Muscle of leg (tissue), 11 donors: ENCODE results near the gene ADAMTS4. TPM values are rescaled to one million over a fixed set of nuclear protein-coding genes. Genes with fewer than 3 reads are reported as not detected.

Experiments used
- DNase-seq: peaks from one replicate; pipeline ENCODE4 v3.0.0; 2013
- H3K27ac ChIP-seq: one replicate; pipeline ENCODE4 v1.5.1; 2013; ENCODE audit warnings: mild to moderate bottlenecking, low read length, control low read depth
- H3K27me3 ChIP-seq: one replicate; pipeline ENCODE4 v1.6.1; 2013; ENCODE audit warnings: low read length; ENCODE audit not compliant: control insufficient read depth, insufficient read depth
- H3K36me3 ChIP-seq: one replicate; pipeline ENCODE4 v1.6.1; 2013; ENCODE audit warnings: low read length; ENCODE audit not compliant: control insufficient read depth, insufficient read depth
- H3K4me1 ChIP-seq: one replicate; pipeline ENCODE4 v1.6.1; 2013; ENCODE audit warnings: low read length; ENCODE audit not compliant: control insufficient read depth, insufficient read depth
- H3K4me3 ChIP-seq: one replicate; pipeline ENCODE4 v1.5.1; 2013; ENCODE audit warnings: low read length, control low read depth
- H3K9me3 ChIP-seq: replicated peaks from 2 replicates; pipeline ENCODE4 v1.6.1; 2013; ENCODE audit warnings: low read depth, low read length; ENCODE audit not compliant: control insufficient read depth
- WGBS: methylation state at CpG from one replicate; pipeline ENCODE4 v1.1.5; 2013; ENCODE audit warnings: missing lambda C conversion rate; ENCODE audit not compliant: insufficient coverage; 5-methylcytosine and 5-hydroxymethylcytosine counted together
- polyA plus RNA-seq, 8 donors: library from polyadenylated mRNA; unstranded; fragments of 120-200 nt; gene quantifications; one replicate each; pipeline versions ENCODE4 v1.2.1 to v1.2.3, GENCODE V29; 2013; ENCODE audit warnings: inconsistent platforms in 1 of 8, low replicate concordance in 1 of 8; ENCODE audit not compliant: insufficient read length in 8 of 8, insufficient read depth in 1 of 8
- total RNA-seq: library from RNA; stranded (reverse); fragments of 120-200 nt; gene quantifications from one replicate; pipeline ENCODE4 v1.2.4, GENCODE V29; 2013

ADAMTS4 gene
- total and polyA plus RNA-seq, 9 donors, result 7.8 to 14.1 (median 9.6) TPM

DNA sequence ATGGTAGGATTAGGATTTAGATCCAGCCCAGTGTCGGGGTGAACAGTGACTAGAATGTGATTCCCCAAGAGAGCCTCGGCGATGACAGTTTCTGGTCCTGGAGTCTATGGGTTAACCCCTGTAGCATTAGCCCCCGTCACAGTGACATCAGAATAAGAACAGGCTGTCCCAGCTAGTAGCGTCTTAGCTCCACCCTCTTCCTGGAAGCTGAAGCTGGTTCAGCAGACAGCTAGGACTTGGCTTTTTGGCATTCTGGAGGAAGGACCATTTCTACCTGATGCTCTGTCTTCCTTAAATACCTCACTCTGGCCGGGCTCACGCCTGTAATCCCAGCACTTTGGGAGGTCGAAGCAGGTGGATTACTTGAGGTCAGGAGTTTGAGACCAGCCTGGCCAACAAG lies 8.3 kb upstream of the ADAMTS4 start:
- Histone ChIP-seq H3K4me3 (no peak overlapping the region), H3K27ac (no peak overlapping the region), H3K9me3 (no peaks in the 10 kb centered on the region), H3K36me3 (peaks cover 53% of the 10 kb centered on the region), H3K4me1 (peaks cover 8% of the 10 kb centered on the region), H3K27me3 (no peaks in the 10 kb centered on the region)
- peak; percentile 56 for DNase-seq
- 67% methylated on average over 5 of the region's 8 CpGs for WGBS

DNA sequence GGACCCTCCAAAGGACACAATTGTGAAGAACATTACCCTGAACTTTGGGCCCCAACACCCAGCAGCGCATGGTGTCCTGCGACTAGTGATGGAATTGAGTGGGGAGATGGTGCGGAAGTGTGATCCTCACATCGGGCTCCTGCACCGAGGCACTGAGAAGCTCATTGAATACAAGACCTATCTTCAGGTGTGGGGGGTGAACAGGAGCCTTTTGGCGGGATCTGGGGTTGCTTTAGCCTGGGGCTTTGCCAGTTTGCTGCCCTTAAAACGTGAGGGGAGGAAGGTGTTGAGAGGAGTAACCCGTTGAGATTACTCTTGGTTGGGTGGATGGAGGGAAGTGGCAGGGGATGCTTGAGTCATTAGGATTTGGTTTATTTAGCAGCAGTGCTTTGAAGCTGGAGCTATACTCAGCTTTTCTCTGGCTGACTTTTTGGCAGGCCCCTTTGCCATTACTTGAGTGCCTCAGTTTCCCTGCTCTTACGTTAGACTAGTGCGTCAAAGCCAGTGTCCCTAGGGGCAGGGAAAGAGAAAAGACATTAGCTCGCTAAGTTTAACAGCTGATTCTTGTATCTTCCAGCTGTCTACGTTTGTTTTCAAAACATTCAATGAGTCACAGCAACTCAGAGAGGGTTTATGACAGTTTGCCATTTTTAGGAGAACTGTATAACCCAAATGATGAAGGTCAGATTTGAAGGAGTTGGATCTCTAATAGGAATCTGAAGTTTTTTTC lies 7.7 kb upstream of the ADAMTS4 start:
- H3K4me1 ChIP-seq, result peaks cover 12% of the 10 kb centered on the region
- no peaks in the 10 kb centered on the region for H3K9me3 ChIP-seq
- H3K4me3 ChIP-seq, result no peak overlapping the region
- H3K27me3 ChIP-seq, result no peaks in the 10 kb centered on the region
- DNase-seq, result no peak
- H3K27ac ChIP-seq, result peak overlapping the region; percentile 63
- H3K36me3 ChIP-seq, result peaks cover 47% of the 10 kb centered on the region
- WGBS, result 85% methylated on average over 10 of the region's 12 CpGs

DNA sequence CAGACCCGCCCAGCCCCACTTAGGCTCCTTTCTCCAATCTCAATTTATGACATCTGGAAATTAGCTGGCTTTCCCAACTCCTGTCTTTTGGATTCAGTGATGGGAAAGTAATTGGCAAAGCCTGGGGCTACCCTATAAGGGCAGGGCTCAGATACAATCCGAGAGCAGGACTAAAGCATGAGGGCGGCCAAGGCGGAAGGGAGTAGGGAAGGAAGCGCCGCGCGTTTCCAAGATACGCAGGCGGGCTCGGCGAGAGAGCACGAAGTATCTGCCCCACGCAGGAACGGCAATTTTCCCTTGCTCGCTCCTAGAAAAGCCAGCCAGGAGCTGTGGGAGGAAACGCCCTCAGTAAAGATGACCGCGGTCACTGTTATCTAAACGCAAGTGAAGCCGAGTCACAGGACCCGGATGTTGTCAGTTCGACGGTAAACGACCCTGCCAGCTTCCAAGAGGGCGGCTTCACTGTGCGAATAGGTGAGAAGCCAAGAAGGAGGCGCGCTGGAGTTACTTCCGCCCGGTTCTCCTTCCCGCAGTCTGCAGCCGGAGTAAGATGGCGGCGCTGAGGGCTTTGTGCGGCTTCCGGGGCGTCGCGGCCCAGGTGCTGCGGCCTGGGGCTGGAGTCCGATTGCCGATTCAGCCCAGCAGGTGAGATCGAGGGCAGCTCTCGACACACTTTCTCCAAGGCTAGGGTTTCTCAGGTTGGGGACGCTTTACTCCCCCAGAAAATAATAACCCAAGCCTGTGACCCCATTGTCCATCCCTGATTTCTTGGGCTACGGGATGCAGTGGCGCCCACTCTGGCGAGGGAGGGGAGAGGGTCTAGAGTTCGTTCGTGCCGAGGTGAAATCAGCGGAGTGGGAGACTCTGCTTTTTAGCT lies 3.2 kb upstream of the ADAMTS4 start, which contains the start of gene NDUFS2:
NDUFS2 (plus strand) TSS at position 532 of the 877 bp plus-strand sequence; CDS start at position 551, 19 bp downstream.
- peak; percentile 100 for DNase-seq
- Histone ChIP-seq H3K36me3 (peaks cover 16% of the 10 kb centered on the region), H3K9me3 (no peaks in the 10 kb centered on the region), H3K4me1 (peaks cover 55% of the 10 kb centered on the region), H3K27me3 (no peaks in the 10 kb centered on the region), H3K27ac (peak within 1 kb of the TSS; percentile 99), H3K4me3 (peak within 1 kb of the TSS; percentile 94)
- WGBS, result 1% methylated on average over 51 of the region's 53 CpGs

DNA sequence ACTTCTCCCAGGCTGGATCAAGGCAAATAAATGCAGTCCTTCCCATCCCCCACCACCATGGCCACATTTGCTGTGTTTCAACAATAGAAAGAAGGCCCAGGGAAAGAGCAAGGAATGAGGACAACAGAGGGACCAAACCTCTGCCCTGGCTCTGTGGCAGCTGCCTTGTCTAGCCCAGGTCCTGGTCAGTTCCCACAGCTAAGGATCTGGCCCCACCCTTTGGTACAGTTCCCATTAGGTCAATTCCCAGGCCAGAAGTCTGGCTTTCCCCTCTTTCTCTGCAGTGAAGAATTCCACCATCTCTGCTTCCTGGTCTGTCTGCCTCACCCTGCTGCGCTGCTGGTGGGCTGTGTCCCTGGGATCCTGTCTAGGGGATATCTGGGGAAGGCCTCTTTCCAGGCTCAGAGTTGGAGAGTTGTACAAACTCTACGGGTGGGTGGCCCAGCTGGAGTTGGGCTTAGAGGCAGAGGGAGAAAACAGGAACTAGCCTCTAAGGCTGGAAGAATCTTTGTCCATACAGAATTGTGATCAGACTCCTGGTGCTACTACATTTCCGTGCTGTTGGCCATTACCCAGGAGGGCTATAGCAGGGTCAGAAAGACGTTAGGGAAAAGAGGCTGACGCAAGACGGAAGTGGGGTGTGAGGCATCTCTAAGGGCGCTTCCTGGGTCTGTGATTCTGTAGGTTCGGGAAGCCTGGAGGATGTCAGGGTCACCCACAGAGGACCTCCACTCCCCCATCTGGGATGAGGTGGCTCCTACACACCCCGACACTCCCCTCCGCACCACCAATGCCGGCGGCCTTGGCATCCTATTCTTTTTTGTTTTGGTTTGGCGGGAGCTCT lies 2.4 kb upstream of the ADAMTS4 start:
- peak; percentile 89 for DNase-seq
- H3K27ac ChIP-seq, result peak overlapping the region; percentile 99
- H3K9me3 ChIP-seq, result no peaks in the 10 kb centered on the region
- H3K27me3 ChIP-seq, result no peaks in the 10 kb centered on the region
- H3K36me3 ChIP-seq, result peaks cover 11% of the 10 kb centered on the region
- H3K4me1 ChIP-seq, result peaks cover 64% of the 10 kb centered on the region
- H3K4me3 ChIP-seq, result peak overlapping the region; percentile 94
- 20% methylated on average over 2 of the region's 13 CpGs for WGBS

DNA sequence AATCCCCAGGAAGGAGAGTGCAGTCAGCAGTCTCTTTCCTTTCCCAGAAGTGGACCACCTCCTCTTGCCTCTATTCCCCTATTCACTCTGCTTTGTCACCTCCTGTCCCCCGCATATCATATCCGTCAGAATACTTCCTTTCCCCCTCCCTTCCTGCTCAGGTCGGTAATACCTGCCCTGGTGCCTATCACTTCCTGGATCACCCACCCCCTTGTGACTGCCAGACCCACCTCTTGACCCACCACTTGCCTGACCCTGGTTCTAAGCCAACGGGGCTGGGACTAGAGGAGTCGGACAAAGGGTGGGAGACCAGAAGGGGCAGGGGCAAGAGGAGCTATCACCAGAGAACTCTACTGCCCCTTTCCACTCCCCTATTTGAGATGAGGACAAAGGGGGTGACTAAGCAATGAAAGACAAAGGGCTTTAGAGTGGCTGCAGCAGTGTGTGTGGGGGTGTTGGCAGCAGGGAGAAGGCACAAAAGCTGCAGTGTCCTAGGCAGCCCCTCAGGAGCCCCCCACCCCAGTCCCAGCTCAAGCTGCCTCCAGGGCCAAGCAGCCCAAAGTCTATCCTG lies 1.7 kb upstream of the ADAMTS4 start:
- Histone ChIP-seq H3K27me3 (no peaks in the 10 kb centered on the region), H3K4me1 (peaks cover 71% of the 10 kb centered on the region), H3K4me3 (no peak overlapping the region), H3K36me3 (peaks cover 18% of the 10 kb centered on the region), H3K27ac (peak overlapping the region; percentile 99), H3K9me3 (no peaks in the 10 kb centered on the region)
- WGBS, result 69% methylated on average over 3 of the region's 5 CpGs
- no peak for DNase-seq

DNA sequence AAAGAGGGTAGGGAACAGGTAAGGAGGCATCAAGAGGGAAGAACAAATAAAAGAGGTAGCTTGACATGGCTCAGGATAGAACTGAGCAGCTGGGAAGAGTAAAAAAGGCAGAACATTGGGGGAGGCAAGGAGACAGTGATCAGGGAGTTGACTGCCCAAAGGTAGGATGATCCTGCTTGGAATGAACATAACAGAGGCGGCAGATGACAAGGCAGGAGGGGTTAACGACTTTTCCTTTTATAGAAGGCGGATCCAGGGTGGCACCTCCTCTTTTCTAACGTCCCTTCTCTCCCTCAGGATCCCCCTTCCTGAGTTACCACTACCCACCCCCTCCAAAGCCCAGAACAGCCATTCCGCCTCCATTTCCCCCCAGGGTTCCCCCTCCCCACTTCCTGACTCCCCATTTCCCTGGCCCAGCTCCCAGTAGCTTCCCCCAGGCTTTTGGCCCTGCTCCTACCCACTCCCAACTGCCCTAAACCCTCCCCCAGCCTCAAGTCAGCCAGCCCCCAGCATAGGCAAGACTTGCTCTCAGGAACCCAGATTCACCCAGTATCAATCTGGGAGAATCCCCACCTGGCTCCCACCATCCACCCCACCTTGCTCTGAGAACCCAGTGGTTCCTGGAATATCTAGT lies 769 bp upstream of the ADAMTS4 start:
- WGBS, result 14% methylated on average over 2 of the region's 5 CpGs
- Histone ChIP-seq H3K27ac (peak overlapping the region; percentile 99), H3K36me3 (peaks cover 23% of the 10 kb centered on the region), H3K4me1 (peaks cover 76% of the 10 kb centered on the region), H3K9me3 (no peaks in the 10 kb centered on the region), H3K27me3 (no peaks in the 10 kb centered on the region), H3K4me3 (no peak overlapping the region)
- DNase-seq, result peak; percentile 69

DNA sequence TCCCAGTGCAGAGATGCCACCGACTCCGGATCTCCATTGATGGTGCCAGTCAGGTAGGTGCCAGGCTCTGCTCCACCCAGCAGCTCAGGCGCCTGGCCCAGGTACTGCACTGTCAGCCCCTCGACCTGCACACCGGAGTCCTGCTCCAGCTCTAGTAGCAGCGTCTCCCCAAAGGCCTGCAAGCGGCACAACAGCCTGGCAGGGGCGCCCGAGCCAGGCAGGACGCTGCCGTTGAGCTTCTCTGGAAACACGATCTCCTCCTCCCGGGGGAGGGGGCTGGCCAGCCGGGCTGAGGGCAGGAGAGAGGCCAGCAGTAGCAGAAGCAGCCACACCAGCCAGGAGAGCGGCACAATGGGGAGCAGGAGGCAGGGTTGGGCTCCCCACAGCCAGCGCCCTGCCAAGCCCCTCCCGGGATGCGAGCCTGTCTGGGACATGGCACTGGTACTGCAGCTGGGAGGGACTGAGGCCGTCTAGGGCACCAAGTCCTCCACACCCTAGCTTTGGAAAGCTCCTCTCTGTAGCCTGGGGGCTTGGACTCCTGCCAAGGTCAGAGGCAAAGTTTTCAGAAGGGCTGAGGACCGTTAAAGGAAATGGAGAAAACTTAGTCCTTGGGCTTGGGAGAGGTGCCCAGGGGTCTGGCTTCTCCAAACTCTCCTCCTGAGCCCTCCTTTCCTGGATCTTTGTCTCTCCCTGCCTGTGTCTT lies 509 bp downstream of the ADAMTS4 start:
- DNase-seq, result peak; percentile 79
- WGBS, result 8% methylated on average over 17 of the region's 20 CpGs
- Histone ChIP-seq H3K4me1 (peaks cover 82% of the 10 kb centered on the region), H3K27me3 (no peaks in the 10 kb centered on the region), H3K4me3 (peak overlapping the region; percentile 46), H3K36me3 (peaks cover 24% of the 10 kb centered on the region), H3K9me3 (no peaks in the 10 kb centered on the region), H3K27ac (peak overlapping the region; percentile 99)

DNA sequence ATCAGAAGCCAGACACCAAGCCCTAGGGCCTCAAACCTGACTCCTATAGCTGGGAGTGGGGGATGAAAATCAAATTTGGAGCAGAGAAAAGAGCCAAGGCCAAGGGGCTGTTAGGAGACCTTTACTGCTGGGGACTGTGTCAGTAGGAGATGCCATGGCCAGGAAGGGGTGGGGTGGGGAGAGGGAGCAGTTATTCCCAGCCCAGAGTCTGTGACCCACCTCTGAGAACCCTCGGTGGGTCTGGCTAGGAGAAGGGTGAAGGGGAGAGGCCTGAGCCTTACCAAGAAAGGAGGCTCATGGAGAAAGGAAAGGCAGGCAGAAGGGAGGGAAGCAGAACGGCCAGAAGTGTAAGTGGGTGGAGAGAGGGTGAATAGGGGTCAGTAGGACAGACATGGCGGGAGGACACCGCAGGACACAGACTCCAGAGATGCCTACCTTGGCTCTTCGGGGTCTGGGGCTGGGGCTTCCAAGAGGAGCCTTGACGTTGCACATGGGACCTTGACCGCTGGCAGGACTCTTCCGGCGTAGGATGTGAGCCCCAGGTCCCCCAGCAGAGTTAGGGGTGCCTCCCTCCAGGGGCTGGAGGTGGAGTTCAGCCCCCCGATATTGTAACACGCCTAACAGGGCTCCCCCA lies 1.2 kb downstream of the ADAMTS4 start:
- Histone ChIP-seq H3K4me1 (peaks cover 82% of the 10 kb centered on the region), H3K27me3 (no peaks in the 10 kb centered on the region), H3K27ac (peak overlapping the region; percentile 99), H3K36me3 (peaks cover 29% of the 10 kb centered on the region), H3K9me3 (no peaks in the 10 kb centered on the region), H3K4me3 (peak overlapping the region; percentile 46)
- DNase-seq, result peak; percentile 54
- 26% methylated on average over 8 of the region's 11 CpGs for WGBS
